ENCODE results near the gene FAM124A. TPM values are rescaled to one million over a fixed set of nuclear protein-coding genes. Genes with fewer than 3 reads are reported as not detected.

FAM124A gene
- total RNA-seq, 6 donors from 2014 or later, result 2.3 to 7.1 (median 3.8) TPM

DNA sequence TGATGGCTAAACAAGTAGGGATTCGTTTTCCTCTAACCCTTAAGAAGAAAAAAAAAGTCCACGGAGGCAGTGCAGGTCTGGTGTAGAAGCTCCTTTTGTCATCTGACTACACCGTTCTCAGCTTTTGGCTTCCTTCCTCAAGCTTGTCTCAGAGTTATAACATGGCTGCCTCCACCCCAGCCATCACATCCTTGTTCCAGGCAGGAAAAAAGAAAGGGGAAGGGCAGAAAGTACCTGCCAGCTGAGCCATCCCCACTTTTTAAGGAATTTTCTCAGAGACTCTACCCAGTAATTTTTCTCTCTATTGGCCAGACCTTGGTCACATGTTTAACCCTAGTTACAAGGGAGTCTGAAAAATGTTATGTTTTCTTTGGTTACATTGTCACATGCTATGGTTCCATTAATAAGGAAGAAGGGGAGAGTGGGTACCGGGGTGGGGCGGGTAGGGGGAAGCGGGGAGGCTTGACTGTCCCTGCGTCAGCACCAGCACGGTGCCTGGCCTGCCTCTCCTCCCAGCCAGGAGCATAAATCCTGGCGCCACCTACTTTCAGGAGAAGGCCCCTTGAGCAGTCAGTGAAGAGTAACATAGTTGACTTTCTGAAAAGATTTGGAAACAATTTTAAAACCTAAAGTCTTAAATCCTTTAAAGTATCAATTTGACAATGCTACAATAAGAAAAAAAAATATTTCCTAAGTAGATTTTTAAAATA, 11.1 kb downstream of the FAM124A start:
- peak in 1 of 2 donors; percentile 18 for DNase-seq

DNA sequence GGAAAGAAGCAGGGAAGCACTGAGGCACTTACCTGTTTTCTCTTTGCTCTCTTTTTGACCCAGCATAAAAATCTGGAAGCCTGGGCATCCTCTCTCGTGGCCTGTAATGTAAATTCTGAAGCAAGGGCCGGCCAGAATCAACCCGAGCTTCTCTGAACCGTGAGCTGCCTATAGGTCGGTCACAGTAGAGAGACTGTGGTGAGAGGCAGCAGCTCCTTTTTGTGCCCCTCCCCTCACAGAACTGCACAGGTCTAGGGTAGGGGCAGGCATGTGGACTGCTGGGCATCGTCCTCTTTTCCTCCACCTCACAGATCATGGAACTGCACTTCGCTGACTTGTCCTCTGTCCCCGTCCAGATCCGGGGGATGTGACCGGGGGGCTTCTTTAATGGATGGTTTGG, 12.5 kb downstream of the FAM124A start:
- H3K9me3 ChIP-seq, result no peaks in the 10 kb centered on the region
- H3K27ac ChIP-seq, result no peak overlapping the region
- H3K4me1 ChIP-seq, result peaks cover 5 to 21% (median 12%) of the 10 kb centered on the region in 4 donors
- no peak overlapping the region for H3K4me3 ChIP-seq
- TF ChIP-seq, protein P1, sequence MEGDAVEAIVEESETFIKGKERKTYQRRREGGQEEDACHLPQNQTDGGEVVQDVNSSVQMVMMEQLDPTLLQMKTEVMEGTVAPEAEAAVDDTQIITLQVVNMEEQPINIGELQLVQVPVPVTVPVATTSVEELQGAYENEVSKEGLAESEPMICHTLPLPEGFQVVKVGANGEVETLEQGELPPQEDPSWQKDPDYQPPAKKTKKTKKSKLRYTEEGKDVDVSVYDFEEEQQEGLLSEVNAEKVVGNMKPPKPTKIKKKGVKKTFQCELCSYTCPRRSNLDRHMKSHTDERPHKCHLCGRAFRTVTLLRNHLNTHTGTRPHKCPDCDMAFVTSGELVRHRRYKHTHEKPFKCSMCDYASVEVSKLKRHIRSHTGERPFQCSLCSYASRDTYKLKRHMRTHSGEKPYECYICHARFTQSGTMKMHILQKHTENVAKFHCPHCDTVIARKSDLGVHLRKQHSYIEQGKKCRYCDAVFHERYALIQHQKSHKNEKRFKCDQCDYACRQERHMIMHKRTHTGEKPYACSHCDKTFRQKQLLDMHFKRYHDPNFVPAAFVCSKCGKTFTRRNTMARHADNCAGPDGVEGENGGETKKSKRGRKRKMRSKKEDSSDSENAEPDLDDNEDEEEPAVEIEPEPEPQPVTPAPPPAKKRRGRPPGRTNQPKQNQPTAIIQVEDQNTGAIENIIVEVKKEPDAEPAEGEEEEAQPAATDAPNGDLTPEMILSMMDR (IDR thresholded peaks at IDR 0.05), result no peak
- TF ChIP-seq EP300 (IDR thresholded peaks at IDR 0.05) (no peak), POLR2A (IDR thresholded peaks at IDR 0.05) (no peak), POLR2AphosphoS5 (IDR thresholded peaks at IDR 0.05) (no peak)
- no peaks in the 10 kb centered on the region for H3K36me3 ChIP-seq
- DNase-seq (no peak), ATAC-seq (ENCODE audit: low FRiP score in 2 of 2) (no peak)
- no peaks in the 10 kb centered on the region for H3K27me3 ChIP-seq
- WGBS, 2 donors, result 90 to 94% methylated on average over 10 of the region's 10 CpGs

More for the DNA sequence above, 11.1 kb downstream of the FAM124A start:
- Histone ChIP-seq H3K4me3 (no peak overlapping the region), H3K36me3 (no peaks in the 10 kb centered on the region), H3K4me1 (peaks cover 5 to 21% (median 13%) of the 10 kb centered on the region in 4 donors), H3K27me3 (no peaks in the 10 kb centered on the region), H3K9me3 (no peaks in the 10 kb centered on the region), H3K27ac (no peak overlapping the region)
- no peak for ATAC-seq (ENCODE audit: low FRiP score in 2 of 2)
- 96% methylated on average over 9 of the region's 9 CpGs for whole genome bisulfite sequencing, 2 donors
- TF ChIP-seq, protein P1 (IDR thresholded peaks at IDR 0.05), result no peak
- TF ChIP-seq POLR2AphosphoS5 (IDR thresholded peaks at IDR 0.05), result no peak
- TF ChIP-seq EP300 (IDR thresholded peaks at IDR 0.05), result no peak
- no peak for TF ChIP-seq POLR2A (IDR thresholded peaks at IDR 0.05)

DNA sequence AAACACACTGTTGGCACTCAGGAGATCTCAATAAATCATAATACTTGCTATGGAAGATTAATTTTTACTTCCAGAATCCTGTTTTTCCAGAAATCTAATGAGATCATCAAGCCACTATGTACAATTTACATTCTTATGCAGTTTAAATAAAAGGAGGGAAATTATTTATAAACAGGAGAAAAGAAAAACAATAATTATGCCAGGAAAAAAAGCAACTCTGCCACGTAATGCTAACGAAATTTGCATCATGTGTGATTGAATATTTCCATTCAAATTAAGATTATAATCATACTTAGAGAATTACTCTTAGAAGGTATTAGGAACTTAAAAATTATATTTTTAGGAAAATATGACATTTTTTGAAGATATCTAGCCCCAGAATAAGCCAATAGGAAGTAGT, 13.0 kb downstream of the FAM124A start:
- 83 to 86% methylated on average over 2 of the region's 2 CpGs for WGBS, 2 donors
- Histone ChIP-seq H3K27ac (peak overlapping the region in 1 of 4 donors; percentile 77), H3K4me3 (no peak overlapping the region), H3K27me3 (no peaks in the 10 kb centered on the region), H3K9me3 (no peaks in the 10 kb centered on the region), H3K36me3 (no peaks in the 10 kb centered on the region), H3K4me1 (peaks cover 2 to 16% (median 11%) of the 10 kb centered on the region in 4 donors)
- DNase-seq (no peak), ATAC-seq (ENCODE audit: low FRiP score in 2 of 2) (no peak)
- TF ChIP-seq POLR2A (IDR thresholded peaks at IDR 0.05) (no peak), POLR2AphosphoS5 (IDR thresholded peaks at IDR 0.05) (no peak), EP300 (IDR thresholded peaks at IDR 0.05) (no peak)
- TF ChIP-seq, protein P1 (IDR thresholded peaks at IDR 0.05), result no peak

DNA sequence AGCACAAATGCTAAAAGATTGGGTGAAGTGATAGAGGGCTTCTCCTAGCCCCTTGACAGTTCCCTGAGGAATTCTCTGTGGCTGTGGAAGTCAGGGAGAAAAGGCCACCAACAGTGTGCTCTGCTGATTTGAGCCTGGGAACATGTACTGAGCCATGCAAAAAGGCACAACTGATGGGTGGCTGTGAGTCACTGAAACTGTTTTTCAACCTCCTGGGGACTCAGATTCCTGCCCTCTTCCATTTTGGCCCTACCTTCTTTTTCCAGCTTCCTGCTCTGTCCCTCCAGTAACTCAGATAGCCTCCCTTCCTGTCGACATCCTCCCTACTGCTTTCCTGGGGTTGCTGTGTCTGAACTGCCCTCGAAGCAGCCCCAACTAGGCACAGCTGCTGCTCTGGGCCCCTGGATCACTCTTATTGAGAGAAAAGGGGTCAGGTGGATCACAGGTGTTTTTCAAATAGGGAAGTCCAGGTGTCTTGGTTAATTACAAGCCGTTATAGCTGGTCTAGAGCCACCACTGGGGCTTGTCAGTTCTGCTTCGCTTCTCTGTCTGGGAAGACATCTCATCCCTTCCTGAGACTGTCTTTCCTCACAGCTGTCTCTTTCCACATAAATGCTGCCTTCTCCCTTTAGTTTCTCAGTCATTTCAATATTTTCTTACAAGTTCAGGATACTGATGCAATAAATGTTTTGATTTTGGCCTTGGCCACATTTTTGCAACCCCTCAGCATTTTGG, 13.7 kb downstream of the FAM124A start:
- H3K27me3 ChIP-seq, result no peaks in the 10 kb centered on the region
- no peak for ATAC-seq (ENCODE audit: low FRiP score in 2 of 2)
- WGBS, 2 donors, result 51 to 60% methylated on average over 4 of the region's 4 CpGs
- H3K27ac ChIP-seq, result peak overlapping the region in 2 of 4 donors; percentile 18 to 77
- H3K4me1 ChIP-seq, result peaks cover 0 to 16% (median 9%) of the 10 kb centered on the region in 4 donors
- no peaks in the 10 kb centered on the region for H3K9me3 ChIP-seq
- no peak overlapping the region for H3K4me3 ChIP-seq
- TF ChIP-seq, protein P1 (IDR thresholded peaks at IDR 0.05), result no peak
- TF ChIP-seq POLR2AphosphoS5 (IDR thresholded peaks at IDR 0.05) (peak in 1 of 2 donors; percentile 28), POLR2A (IDR thresholded peaks at IDR 0.05) (no peak)
- DNase-seq, result no peak
- no peaks in the 10 kb centered on the region for H3K36me3 ChIP-seq

Measured in upper lobe of left lung (tissue), 6 donors.